ENCODE results near the gene SORCS3.

Gene SORCS3

DNA sequence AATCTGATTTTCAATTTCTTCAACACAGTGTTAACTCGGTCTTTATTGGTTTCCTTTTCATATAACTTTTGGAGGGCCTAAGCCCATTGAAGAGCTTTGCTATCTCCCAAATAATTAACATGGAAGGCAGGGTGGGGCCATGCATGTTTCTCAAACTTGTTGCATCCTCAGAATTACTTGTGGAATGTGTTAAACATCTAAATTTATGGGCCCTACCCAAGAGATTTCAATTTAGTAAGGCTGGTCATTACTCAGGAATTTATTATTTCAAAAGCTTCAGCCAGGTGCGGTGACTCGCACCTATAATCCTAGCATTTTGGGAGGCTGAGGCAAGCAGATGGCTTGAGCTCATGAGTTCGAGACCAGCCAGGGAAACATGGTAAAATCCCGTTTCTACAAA, 208.9 kb downstream of the SORCS3 start:
- no peak for DNase-seq (ENCODE audit: low spot score)

DNA sequence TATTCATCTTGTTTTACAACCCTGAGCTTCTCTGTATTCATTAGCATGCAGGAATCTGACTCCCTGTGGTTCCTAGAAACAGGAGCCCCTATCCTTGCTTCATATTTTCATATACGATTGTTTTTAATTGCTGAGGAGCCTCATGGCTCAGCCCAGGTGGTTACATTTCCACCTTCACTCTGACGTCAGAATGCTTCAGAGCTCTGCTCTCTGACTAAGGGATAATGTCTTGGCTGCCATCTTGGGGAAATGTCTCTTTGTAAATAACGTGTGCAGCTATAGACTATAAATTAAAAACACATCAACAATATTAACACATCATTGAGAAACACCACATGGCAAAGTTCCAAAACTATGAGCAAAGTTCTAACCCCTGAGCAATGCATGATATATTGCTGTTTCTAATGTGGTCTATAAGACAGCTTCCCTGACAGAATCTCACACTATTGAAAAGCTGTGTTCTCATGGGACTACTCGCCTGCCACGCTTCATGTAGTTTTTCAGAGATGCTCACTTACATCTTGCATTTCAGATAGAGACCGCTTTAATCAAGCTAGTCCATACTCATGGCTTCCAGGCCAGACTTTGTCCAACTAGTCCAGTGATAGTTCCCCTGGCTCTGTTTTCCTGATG, 227.0 kb downstream of the SORCS3 start:
- DNase-seq (ENCODE audit: low spot score): no peak

DNA sequence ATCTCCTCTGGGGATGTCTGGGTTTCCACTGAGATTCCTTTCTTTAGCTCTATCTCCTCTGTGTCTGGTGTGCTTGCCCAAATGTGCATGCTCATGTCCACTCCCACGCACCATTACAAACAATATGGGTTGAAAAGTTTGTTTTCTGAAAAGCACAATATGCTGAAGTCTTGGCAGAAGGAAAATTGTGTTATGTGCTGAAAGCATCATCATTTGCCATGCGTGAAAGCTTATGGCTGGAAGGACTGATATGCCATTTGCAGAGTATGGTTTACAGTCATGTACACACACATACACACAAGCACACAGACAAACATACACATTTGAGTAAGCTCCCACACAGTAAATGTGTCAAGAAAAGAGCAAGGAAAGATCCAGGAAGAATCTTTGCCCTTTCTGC, 231.6 kb downstream of the SORCS3 start:
- DNase-seq (ENCODE audit: low spot score): no peak

DNA sequence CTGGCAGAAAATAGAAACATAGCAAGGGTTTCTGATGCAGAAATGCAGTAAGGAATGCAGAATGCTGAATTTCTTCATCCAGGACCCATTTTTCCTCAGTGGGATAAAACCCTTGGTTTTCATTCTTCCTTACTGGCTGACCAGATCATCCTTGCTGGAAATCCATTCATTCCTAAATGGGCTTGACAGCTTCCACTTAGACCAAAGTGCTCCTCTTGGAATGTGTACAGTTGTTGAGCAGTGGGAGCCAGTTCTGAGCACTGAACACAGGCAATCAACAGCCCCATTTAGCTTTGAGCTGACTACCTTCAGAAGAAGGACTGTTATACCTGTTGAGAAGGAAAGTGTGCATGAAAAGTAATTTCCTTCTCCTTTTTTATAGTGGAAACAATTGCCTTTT, 232.1 kb downstream of the SORCS3 start:
- no peak for DNase-seq (ENCODE audit: low spot score)

DNA sequence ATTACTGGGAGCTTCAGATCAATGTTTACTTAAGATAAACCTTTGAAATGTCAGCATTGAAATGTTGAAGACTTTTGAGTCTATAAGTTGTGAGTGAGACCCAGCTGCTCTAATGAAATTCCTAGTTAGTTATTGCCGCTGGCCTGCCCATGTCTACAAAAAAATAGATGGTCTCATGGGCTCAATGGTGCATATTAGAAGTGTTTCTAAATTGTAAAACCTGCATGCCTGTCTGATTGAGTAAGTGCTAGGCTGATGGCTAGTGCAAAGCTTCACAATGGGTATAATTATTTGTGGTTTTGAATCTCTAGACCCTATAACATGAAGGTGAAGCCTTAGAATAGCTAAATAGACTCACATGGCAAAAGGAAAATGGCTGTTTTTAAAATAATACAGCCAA, 234.5 kb downstream of the SORCS3 start:
- DNase-seq (ENCODE audit: low spot score): no peak

DNA sequence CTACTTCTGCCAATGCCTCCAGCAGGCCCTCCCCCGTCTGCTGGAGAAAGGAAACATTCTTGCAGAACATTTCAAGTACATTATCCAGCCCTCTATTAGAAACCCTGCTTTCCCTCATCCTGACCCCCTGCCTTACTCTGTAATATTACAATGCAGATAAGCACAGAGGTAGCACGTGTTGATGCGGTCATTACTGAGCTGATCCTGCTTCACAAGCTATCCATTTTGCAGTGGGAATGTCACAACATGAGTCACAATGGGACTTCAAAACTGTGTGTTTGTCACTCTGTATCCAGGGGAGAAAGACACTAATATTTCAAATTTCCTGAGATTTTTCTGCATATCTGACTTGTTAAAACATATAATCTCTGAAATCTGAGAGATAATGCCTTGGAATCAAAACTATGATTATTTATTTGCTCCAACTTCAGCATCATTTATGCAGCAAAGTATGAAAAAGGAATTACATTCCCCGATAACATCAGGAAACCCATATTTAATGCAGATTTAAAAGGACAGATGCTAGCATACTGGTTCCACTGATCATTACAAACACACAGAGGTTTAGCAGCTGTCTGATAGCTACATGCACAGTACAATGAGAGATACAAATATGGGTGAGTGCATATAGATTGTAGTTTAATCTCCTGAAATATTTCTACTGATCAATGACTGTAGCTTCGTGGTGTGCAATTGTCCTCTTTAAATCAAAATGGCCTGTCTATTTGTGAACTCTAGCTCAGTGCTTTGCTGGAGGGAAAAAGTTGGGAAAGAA, 239.7 kb downstream of the SORCS3 start:
- DNase-seq (ENCODE audit: low spot score): no peak

DNA sequence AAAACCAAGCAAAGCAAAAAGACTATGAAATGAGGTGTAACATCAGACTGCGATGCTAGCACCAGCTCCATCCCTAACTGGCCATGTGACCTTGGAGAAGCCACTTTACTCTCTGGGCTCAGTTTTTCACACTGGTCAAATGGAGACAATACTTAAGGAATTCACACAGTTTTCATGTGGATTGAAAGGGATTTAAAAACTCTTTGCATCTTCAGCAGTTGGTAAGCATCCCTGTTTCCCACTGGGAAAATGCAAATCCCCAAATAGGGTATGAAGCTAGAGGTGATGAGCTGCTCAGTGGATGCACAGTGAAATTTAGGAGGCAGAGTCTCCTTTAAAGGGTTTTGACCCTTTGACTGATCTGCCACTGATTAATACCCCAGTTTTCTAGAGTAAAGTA, 240.7 kb downstream of the SORCS3 start:
- DNase-seq (ENCODE audit: low spot score): no peak

DNA sequence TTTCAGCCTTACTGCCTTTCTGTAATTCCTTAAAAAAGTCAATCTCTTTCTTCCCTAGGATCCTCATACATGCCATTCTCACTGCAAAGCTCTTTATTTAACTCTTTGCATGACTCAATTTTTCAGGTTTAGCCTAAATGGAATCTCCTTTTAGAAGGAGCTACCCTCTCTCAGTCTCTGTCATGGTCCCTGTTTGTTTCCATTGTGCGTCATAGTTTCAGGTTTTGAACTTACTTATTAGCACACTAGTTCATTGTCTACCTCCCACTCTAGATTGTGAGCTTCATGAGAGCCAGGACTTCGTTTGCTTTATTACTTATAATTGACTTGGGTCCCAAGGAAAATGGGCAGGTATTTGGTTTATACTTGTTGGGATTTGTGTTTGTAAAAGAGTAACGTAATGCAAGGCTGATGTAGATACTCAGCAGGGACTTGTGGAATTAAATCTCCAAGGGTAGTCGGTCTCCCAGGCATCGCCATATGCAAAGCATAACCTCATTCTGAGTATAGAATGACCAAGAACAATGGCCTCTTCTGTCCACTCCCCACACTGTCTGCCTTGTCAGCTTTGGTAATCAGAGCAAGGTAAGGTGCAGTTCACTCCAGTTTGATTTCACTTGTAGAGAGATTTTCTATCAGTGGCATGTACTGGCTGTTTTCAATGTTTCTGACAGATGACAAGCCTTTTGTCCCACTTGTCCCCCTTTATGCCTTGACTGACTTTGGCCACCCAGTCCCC, 252.0 kb downstream of the SORCS3 start:
- DNase-seq (ENCODE audit: low spot score): no peak

DNA sequence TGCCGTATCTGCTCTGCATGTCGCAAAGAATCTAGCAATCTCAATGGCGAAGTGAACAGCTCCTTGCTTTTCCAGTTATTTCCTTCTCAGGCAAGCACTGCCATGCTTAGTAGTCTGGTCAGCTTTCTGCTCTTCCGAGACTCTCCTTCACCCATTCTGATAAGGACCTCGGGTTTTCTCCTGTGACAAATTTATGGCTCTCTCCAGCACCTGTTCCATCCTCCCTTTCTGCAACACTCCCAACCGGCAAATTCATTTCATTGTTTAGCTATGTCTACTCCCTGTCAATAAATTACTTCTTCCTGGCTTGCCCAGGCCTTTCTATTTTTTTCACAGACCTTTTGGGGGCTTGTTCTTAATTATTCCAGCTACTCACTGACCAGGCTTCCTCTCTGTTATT, 252.6 kb downstream of the SORCS3 start:
- DNase-seq (ENCODE audit: low spot score): no peak

DNA sequence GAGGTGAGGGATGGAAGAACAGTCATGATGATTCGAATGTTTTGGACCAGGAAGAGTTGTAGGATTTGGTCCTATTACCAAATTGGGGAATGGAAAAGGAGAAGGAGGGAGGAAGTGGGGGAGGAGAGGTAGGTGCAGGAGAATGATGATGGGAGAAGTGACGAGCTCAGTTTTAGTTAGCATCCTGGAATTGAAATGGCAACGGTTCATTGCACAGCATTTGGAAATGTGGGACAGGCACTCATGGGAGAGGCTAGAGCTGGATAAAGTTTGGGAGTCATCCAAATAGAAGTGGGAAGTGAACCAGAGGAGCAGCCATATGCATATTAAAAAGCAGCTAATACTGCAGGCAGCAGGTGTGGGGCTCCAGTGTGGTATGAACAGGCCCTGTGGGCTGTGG, 253.6 kb downstream of the SORCS3 start:
- no peak for DNase-seq (ENCODE audit: low spot score)

DNA sequence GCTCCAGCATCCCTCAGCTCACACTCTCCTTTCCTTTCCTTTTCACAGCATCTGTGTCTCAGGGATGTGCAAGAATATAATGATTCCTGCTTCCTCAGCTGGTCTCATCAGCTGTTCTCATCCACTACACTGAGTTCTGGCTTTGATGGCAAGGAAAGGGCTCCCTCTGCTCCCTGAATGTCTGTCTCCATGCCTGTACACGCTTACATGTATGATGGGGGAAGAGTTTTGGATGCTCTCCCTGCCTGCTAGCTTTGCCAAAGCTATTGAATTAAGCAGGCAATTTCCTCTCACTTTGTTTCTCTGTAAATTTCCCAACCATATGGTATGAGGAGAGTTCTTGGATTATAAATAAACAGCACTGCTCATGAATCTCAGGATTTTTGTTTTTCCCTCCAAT, 254.5 kb downstream of the SORCS3 start:
- DNase-seq (ENCODE audit: low spot score): no peak

DNA sequence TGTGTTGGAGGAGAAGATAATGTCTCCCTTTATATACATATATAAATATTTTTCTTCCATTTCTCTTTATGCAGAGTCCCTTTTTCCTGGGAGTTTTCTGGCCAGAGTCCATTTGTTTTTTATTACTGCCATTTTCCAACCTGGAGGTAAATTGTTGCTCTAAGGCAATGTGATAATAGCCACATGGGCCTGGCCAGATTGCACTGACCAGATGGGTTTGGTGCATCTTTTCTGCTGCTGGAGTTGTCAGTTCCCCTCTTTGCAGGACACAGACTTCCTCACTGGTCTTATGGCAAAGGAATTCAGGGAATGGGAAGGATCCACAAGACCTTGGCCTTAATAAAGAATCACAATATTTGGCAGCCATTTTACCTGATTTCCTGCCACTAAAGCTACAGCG, 254.9 kb downstream of the SORCS3 start:
- no peak for DNase-seq (ENCODE audit: low spot score)

DNA sequence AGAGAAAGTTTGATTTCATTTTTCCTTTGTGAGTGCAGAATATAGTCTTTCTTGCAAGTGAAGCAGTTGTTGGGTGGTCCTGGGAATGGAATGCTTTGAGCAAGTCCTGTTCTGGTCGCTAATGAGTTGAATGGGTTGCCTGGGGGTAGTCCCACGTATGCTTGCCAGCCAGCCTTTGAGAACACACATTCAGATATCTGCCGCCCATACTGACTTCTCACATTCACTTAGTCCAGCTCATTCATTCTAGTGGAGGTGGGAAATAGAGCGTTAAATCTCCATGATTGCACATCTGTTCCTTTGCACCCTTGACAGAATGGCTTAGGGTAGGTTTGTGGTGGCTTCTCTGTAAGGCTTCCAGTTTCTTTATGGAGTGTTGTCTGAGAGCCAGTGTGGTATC, 256.6 kb downstream of the SORCS3 start:
- DNase-seq (ENCODE audit: low spot score): no peak

DNA sequence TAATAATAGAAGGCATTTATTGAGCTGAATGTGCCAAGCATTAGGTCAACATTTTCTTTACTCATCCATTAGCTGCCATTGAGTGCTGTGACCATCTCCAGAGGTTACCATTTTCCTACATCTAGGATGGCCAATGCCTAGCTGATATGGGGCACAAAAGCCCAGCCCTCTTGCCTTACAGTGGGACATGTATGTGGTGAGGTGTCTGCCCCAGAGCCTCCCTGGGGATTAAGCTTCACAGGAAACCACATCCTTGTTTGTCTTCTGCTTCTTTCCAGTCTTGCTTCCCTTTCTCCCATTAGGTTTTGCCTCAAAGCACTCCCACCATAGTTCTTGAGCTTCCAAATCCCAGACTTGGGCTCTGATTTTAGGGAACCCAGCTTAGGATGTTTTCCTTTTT, 258.7 kb downstream of the SORCS3 start:
- DNase-seq (ENCODE audit: low spot score): no peak

DNA sequence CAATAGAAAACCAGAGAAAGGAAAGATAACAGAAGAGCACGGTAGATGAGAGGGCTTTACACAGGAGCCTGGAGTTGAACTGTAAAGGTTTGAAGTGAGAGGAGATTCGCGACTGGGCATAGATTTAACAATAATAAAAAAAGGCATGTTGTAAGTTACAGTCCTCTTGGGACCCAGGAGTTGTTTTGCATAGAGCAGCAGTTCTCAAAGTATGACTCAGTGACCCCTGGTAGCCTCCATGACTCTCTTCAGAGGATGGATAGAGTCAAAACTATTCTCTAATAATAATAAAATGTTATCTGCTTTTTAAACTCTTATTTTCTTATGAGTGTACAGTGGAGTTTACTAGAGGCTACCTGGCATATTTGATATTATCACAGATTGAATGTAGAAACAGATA, 262.3 kb downstream of the SORCS3 start:
- no peak for DNase-seq (ENCODE audit: low spot score)

DNA sequence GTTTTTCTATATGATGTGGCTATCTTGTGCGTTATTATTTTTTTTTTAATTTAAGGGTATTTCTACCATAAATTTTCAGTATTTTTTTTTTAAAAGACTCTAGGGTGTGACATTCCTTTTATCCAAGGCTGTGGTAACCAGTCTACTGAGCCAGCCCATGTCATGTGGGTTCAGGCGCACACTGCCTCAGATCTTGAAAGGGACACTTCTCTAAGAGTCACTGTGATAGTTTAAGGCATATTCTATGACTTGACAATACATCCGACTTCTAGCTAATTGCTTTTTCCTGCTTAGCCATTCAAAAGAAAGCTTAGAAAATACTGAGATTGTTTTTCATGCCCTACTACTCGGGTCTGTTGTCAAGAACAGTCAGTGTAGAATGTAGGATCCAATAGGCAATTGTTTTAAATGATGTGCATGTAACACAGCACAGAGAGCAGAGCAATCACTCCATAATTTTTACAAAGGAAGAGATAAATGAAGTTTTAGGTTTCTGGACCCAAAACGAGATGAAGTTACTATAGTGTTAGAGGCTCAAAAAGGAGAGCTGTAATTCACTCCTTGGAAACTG, 263.7 kb downstream of the SORCS3 start:
- DNase-seq (ENCODE audit: low spot score): no peak

DNA sequence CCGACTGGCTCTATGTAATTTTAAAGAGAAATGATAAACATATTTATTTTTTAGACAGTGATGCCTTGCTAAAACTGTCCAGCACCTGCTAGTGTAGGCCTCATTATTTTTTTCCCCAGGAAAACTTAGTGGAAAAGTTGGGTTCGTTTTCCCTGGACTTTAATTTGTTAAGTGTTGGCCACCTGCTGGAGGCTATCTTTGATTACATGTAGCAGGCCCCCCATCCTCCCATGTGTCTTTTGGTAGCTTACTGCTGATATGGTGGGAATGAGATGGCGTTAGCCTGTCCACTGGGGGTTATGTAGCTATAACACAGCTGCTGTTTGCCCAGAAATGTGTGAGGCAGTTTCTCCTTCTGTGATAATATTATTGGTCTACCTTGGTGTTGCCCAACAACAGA, 265.0 kb downstream of the SORCS3 start:
- DNase-seq (ENCODE audit: low spot score): no peak

DNA sequence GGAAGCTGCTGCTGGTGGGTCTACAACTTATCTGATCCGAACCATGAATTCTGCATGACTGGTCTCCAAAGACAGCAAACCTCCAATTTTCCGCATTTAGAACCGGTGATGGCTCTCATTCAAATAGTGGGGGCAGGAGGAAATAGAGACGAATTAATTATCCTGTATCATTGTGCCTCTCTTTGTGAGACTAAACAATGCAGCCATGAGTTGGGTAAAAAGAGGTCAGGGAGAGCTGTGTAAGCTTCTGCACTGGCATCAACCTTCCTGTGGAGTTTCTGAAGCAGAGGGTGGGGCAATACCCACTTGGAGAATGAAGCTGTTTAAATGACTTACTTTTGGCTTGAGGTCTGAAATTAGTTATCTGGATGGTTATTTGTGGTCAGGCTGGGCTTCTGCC, 266.4 kb downstream of the SORCS3 start:
- DNase-seq (ENCODE audit: low spot score): no peak

DNA sequence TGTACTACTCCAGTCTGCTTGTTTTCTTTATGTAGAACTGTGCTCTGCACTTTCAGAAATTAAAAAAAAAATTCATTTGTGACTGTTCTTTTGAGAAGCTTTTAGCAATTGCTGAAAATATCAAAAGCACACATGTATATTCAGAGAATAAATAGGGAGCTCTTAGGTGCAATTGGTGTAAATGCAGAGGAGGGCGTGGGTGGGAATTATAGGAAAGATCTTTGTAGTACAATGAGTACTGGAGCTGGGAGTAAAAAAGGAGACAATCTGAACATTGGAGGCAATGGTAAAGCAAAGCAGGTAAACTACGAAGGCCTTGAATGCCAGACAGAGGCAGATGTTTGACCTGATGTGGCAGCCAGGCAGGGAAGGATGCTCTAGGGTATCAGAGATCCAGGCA, 267.5 kb downstream of the SORCS3 start:
- DNase-seq (ENCODE audit: low spot score): no peak

DNA sequence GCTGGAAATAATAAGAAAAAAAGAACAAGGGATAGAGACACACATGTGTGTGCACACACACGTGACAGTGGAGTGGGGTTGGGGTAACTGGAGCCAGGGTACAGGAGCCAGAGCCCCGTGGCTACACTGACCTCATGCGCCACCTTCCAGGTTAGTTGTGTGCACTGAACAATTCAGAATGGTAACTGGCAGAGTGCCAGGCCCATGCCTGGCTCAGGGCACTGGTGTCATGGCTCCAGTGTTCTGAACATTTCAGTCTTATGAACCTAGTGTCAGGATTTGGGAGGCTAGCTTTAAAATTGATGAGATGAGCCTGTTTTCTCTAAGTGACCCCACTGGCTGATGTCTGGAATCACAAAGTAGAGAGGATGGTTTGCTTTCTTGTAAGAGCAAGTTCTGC, 269.6 kb downstream of the SORCS3 start:
- no peak for DNase-seq (ENCODE audit: low spot score)

DNA sequence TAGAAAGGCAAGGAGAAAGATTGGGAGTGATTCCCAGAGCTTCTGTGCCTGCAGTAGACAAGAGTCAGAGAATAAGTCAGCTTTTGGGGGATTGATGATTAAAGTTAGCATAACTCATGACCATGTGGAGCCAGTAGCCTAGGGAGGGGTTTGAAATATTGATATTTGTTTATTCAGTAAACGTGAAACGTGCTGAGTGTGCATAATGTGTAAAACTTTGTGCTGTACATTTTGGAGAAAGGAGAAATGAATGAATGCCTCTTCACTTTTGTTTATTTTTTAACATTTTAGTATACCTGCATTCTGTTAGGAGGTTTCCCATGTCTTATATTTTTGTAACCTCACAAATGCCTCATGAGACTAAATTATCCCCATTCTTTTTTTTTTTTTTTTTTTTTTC, 272.3 kb downstream of the SORCS3 start:
- DNase-seq (ENCODE audit: low spot score): no peak

DNA sequence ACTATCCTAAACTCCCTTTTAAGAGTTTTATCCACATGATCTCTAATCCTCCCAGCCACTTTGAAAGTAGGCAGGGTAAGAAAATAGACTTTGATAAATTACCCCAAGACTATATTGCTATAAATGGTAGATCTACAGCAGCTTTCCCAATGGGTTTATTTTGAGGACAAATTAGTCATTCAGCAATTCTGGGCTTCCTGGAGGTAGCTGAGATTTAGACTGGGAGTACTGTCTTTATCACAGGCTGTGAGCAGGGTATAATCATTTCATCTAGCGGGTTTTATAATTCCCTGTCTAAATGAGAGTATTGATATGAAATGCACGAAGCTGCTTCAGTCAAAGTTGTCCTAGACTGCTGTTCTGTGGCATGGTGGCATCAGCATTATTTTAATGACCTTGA, 279.4 kb downstream of the SORCS3 start:
- DNase-seq (ENCODE audit: low spot score): no peak

DNA sequence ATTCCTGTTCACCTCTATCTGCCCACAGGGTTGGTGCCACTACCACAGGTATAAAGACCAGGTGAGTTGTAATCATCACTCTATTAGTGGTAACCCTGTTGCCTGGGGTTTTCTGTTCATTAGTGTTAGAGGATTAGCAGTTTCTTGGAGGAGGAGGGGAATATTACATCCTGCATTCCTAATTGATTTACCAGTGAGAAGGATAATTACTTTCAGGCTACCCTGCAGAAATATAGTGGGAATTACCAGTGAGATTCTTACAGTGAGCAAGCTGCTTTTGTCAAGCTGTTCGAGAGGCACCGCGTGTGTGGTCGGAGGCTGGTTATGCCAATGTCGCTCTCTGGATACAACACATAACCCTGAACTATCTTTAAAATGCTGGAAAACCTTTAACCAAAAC, 280.7 kb downstream of the SORCS3 start:
- no peak for DNase-seq (ENCODE audit: low spot score)

Data from activated CD4-positive, alpha-beta T cell treated with anti-CD3 and anti-CD28 coated beads, Interleukin-2, Interleukin-4, amounts not matched to agents 100 ng/mL and 50 ng/mL, durations not matched to agents 16 hours and 8 hours (primary cell).